Neural progenitor cell (in vitro differentiated cells): ENCODE results near the gene SKI. TPM values are rescaled to one million over a fixed set of nuclear protein-coding genes. Genes with fewer than 3 reads are reported as not detected.

Experiments used
- DNase-seq: peaks from one replicate; pipeline ENCODE4 v3.0.0-alpha.2; 2016; ENCODE audit warnings: low spot score
- H2AFZ ChIP-seq: fragments of 200-600 bp; sonication (generic); replicated peaks from 2 replicates; pipeline ENCODE4 v1.6.1; 2016; ENCODE audit warnings: antibody characterized with exemption
- H3F3A ChIP-seq: fragments of 200-600 bp; sonication (generic); 2 replicates; pipeline ENCODE4 v1.6.1; 2016; ENCODE audit warnings: antibody characterized with exemption, low read depth
- H3K27ac ChIP-seq: fragments of 200-600 bp; sonication (generic); 2 replicates; pipeline ENCODE4 v1.5.1; 2016; ENCODE audit warnings: mild to moderate bottlenecking
- H3K27me3 ChIP-seq: fragments of 200-600 bp; sonication (generic); 2 replicates; pipeline ENCODE4 v1.6.1; 2016; ENCODE audit warnings: mild to moderate bottlenecking, moderate library complexity
- H3K36me3 ChIP-seq: fragments of 200-600 bp; sonication (generic); 2 replicates; pipeline ENCODE4 v1.5.1; 2016
- H3K4me1 ChIP-seq: fragments of 200-600 bp; sonication (generic); 2 replicates; pipeline ENCODE4 v1.6.1; 2016; ENCODE audit warnings: mixed run types
- H3K4me2 ChIP-seq: fragments of 200-600 bp; sonication (generic); 2 replicates; pipeline ENCODE4 v1.6.1; 2016
- H3K4me3 ChIP-seq: fragments of 200-600 bp; sonication (generic); 2 replicates; pipeline ENCODE4 v1.5.1; 2016
- H3K79me2 ChIP-seq: fragments of 200-600 bp; sonication (generic); 2 replicates; pipeline ENCODE4 v1.6.1; 2016; ENCODE audit warnings: low read depth
- H3K9ac ChIP-seq: fragments of 200-600 bp; sonication (generic); 2 replicates; pipeline ENCODE4 v1.6.1; 2016
- H3K9me3 ChIP-seq: fragments of 200-600 bp; sonication (generic); 2 replicates; pipeline ENCODE4 v1.5.1; 2016; ENCODE audit warnings: low read depth
- H4K20me1 ChIP-seq: fragments of 200-600 bp; sonication (generic); 2 replicates; pipeline ENCODE4 v1.6.1; 2016; ENCODE audit warnings: low read depth
- H3K27ac Mint-ChIP-seq: 3 replicates; pipeline ENCODE4 v1.8.0; 2021; ENCODE audit warnings: mixed read lengths
- H3K27me3 Mint-ChIP-seq: 2 replicates; pipeline ENCODE4 v1.8.0; 2022; ENCODE audit warnings: low read depth, mild to moderate bottlenecking, inconsistent platforms, moderate library complexity, mixed read lengths; ENCODE audit not compliant: insufficient read depth
- H3K36me3 Mint-ChIP-seq: 3 replicates; pipeline ENCODE4 v1.8.0; 2021; ENCODE audit warnings: mixed read lengths
- H3K4me1 Mint-ChIP-seq: 3 replicates; pipeline ENCODE4 v1.8.0; 2021; ENCODE audit warnings: mixed read lengths
- H3K4me3 Mint-ChIP-seq: 3 replicates; pipeline ENCODE4 v1.8.0; 2021; ENCODE audit warnings: mild to moderate bottlenecking, moderate library complexity, mixed read lengths
- H3K9me3 Mint-ChIP-seq: 3 replicates; pipeline ENCODE4 v1.8.0; 2020; ENCODE audit warnings: mixed read lengths
- EZH2 ChIP-seq: fragments of 200-600 bp; sonication (generic); IDR thresholded peaks from 2 replicates; pipeline ENCODE4 v1.6.1; 2017; ENCODE audit warnings: antibody characterized with exemption, mild to moderate bottlenecking, moderate library complexity
- EZH2phosphoT487 ChIP-seq: fragments of 200-600 bp; sonication (generic); IDR thresholded peaks from 2 replicates; pipeline ENCODE4 v1.6.1; 2017; ENCODE audit warnings: antibody characterized with exemption
- total RNA-seq: library from RNA; depleted of rRNA; stranded (reverse); fragments of >200 nt; gene quantifications from 2 replicates; pipeline ENCODE4 v1.2.3, GENCODE V29; 2015; ENCODE audit warnings: low replicate concordance
- TF ChIP-seq, protein P1 (sequence below): fragments of 200-600 bp; sonication (generic); IDR thresholded peaks from 2 replicates; pipeline ENCODE4 v1.5.1; 2017; ENCODE audit warnings: antibody characterized with exemption, mild to moderate bottlenecking

Gene SKI
- total RNA-seq, 1 donor from 2014 or later = 7.4 TPM

DNA sequence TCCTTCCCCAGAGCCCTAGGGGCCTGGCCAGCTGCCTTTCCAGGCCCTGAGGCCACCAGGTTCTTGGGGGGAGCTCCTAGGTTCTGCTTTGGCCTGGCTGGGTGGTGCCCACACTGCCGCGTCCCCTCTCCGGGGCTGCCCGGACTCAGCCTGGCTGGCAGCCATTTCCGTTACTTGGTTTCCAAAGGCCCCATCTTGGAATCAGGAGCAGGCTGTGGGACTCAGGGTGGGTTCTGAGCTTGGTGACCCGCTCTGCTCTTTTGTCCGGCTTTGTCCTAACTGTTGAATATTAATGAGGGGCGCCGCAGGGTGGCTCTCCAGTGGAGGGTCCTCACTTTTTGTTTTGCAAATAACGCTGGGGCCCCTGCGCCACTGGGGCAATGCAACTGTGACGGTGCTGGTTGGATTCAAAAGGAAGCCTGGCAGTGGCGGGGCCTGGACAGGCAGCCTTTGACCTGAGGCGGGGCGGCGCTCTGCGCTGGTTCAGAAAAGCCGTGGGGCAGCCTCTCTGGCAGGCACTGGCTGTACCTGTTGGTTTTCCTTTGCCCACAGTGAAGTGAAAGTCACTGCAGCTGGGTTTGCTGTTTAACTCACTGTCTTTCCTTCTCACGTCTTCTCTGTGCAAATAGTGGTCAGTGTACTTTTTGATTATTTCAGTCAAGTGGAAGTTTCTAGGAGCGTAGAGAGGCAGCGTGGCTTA, 20.2 kb downstream of the SKI start:
- H3K36me3 ChIP-seq = no peaks in the 10 kb centered on the region
- peaks cover 9% of the 10 kb centered on the region for H3K27me3 Mint-ChIP-seq
- DNase-seq = peak; percentile 94
- no peaks in the 10 kb centered on the region for H3K9me3 ChIP-seq
- H3K9me3 Mint-ChIP-seq = no peaks in the 10 kb centered on the region
- H3K79me2 ChIP-seq = peaks cover 97% of the 10 kb centered on the region
- peaks cover 86% of the 10 kb centered on the region for H4K20me1 ChIP-seq
- H3F3A ChIP-seq = peaks cover 38% of the 10 kb centered on the region
- H3K4me3 ChIP-seq = peak overlapping the region; percentile 21
- no peaks in the 10 kb centered on the region for H3K27me3 ChIP-seq
- H3K27ac ChIP-seq = peak overlapping the region; percentile 98
- peaks cover 17% of the 10 kb centered on the region for H3K36me3 Mint-ChIP-seq
- TF ChIP-seq EZH2phosphoT487 (no peak), EZH2 (no peak)
- TF ChIP-seq, protein P1, sequence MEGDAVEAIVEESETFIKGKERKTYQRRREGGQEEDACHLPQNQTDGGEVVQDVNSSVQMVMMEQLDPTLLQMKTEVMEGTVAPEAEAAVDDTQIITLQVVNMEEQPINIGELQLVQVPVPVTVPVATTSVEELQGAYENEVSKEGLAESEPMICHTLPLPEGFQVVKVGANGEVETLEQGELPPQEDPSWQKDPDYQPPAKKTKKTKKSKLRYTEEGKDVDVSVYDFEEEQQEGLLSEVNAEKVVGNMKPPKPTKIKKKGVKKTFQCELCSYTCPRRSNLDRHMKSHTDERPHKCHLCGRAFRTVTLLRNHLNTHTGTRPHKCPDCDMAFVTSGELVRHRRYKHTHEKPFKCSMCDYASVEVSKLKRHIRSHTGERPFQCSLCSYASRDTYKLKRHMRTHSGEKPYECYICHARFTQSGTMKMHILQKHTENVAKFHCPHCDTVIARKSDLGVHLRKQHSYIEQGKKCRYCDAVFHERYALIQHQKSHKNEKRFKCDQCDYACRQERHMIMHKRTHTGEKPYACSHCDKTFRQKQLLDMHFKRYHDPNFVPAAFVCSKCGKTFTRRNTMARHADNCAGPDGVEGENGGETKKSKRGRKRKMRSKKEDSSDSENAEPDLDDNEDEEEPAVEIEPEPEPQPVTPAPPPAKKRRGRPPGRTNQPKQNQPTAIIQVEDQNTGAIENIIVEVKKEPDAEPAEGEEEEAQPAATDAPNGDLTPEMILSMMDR = peak; percentile 21
- peak overlapping the region; percentile 84 for H3K27ac Mint-ChIP-seq
- H3K4me1 ChIP-seq = peaks cover 51% of the 10 kb centered on the region
- peaks cover 76% of the 10 kb centered on the region for H3K4me1 Mint-ChIP-seq
- H3K9ac ChIP-seq = no peak overlapping the region
- H3K4me3 Mint-ChIP-seq = peak overlapping the region; percentile 74
- peak overlapping the region; percentile 74 for H3K4me2 ChIP-seq
- no peak overlapping the region for H2AFZ ChIP-seq

DNA sequence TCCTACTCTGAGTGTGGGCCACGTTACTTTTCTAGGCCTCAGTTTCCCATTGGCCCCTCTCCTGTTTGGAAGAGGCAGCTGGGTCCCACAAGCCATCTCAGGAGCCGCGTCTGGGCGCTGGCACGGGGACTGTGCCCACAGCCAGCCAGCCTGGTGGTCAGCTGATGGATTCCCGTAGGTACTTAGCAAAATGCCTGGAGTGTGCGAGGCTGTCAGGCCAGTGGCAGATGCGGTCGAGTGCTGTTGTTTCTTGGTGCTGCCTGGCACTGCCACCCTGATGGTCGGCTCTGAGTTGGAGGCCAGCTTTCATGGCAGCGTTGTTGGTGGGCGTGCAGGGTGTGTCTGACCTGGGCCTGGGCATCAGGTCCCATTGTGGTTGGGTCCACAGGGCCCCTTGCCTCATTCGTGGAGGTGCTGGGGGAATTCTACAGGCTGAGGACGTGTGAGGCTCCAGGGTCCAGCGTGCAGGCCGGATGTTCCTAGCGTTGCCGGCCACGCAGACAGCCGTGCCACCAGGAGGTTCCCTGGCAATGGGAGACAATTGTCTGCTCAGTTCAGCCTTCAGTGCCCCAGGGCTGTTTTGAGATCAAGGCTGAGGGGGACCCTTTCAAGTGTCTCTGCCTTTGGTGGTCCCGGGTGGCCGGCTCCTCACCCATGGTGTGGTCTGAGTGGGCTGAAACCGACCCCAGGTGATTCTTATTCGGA, 20.9 kb downstream of the SKI start:
- H4K20me1 ChIP-seq = peaks cover 78% of the 10 kb centered on the region
- H3K4me3 ChIP-seq = no peak overlapping the region

DNA sequence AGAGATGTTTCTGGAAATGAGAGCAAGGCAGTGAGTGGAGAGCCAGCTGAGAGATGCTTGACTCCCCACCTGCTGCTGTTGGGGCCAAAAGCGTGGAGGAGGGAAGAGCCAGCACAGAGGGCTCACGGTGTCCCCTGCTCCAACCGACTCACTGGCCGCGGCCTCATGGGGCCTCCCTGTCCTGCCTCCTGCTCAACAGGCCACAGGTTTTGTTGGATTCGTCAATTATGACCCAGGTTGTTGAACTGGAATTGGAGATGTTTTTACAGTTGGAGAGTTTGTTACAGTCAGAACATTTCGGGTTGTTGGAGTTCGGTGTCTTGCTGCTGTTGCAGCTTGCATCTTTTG, 21.4 kb downstream of the SKI start:
- Mint-ChIP-seq H3K4me3 (peak overlapping the region; percentile 46), H3K27ac (peak overlapping the region; percentile 84), H3K4me1 (peaks cover 67% of the 10 kb centered on the region), H3K27me3 (peaks cover 9% of the 10 kb centered on the region), H3K9me3 (no peaks in the 10 kb centered on the region), H3K36me3 (peaks cover 20% of the 10 kb centered on the region)
- no peak overlapping the region for H3K9ac ChIP-seq
- H3K27me3 ChIP-seq = no peaks in the 10 kb centered on the region
- no peak overlapping the region for H2AFZ ChIP-seq
- no peaks in the 10 kb centered on the region for H3K36me3 ChIP-seq
- no peak overlapping the region for H3K27ac ChIP-seq
- peaks cover 34% of the 10 kb centered on the region for H3F3A ChIP-seq
- TF ChIP-seq, protein P1 = no peak
- TF ChIP-seq EZH2 (no peak), EZH2phosphoT487 (no peak)
- H3K4me2 ChIP-seq = peak overlapping the region; percentile 74
- H4K20me1 ChIP-seq = peaks cover 73% of the 10 kb centered on the region
- peaks cover 51% of the 10 kb centered on the region for H3K4me1 ChIP-seq
- no peak overlapping the region for H3K4me3 ChIP-seq
- no peak for DNase-seq
- no peaks in the 10 kb centered on the region for H3K9me3 ChIP-seq
- H3K79me2 ChIP-seq = peaks cover 97% of the 10 kb centered on the region

More for the DNA sequence above, 20.9 kb downstream of the SKI start:
- Histone ChIP-seq H3K9me3 (no peaks in the 10 kb centered on the region), H3K4me1 (peaks cover 51% of the 10 kb centered on the region), H2AFZ (no peak overlapping the region), H3K9ac (no peak overlapping the region), H3F3A (peaks cover 38% of the 10 kb centered on the region), H3K36me3 (no peaks in the 10 kb centered on the region), H3K4me2 (peak overlapping the region; percentile 74), H3K27me3 (no peaks in the 10 kb centered on the region), H3K79me2 (peaks cover 97% of the 10 kb centered on the region), H3K27ac (no peak overlapping the region)
- Mint-ChIP-seq H3K36me3 (peaks cover 16% of the 10 kb centered on the region), H3K4me3 (peak overlapping the region; percentile 74), H3K27ac (peak overlapping the region; percentile 84), H3K4me1 (peaks cover 70% of the 10 kb centered on the region), H3K27me3 (peaks cover 9% of the 10 kb centered on the region), H3K9me3 (no peaks in the 10 kb centered on the region)
- no peak for DNase-seq
- TF ChIP-seq EZH2 = no peak
- TF ChIP-seq, protein P1 = no peak
- TF ChIP-seq EZH2phosphoT487 = no peak
